Measurements from ENCODE around the gene ANKRD33B. TPM values are rescaled to one million over a fixed set of nuclear protein-coding genes. Genes with fewer than 3 reads are reported as not detected.

ANKRD33B gene
- total and polyA plus RNA-seq, 9 of the 15 experiments (the other 6 are each of a cell fraction or from before 2014, with no cell fraction given), result 0.10 to 1.7 (median 0.40) TPM

DNA sequence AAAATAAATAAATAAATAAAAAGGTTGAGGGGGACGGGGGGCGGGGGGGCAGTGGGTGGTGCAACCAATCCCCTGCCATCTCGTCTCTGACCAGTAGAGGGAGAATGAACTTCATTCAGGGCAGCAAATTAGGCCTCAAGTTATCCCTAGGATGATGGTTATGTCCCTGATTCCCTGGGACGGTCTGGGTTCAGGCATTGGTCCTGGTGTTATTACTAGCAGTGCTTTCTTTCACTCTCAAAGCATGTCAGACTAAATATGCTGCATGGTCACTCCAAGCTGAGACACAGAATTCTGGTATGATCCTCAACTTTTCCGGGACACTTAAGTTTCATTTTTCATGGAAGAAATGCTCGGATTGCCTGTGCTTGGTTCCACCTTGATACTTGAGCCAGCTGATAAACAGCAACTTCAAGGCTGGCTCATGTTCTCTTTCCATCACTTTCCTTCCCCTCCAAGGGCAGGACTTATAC is 137.7 kb downstream of the ANKRD33B start (continued):
- TF ChIP-seq, protein P1, sequence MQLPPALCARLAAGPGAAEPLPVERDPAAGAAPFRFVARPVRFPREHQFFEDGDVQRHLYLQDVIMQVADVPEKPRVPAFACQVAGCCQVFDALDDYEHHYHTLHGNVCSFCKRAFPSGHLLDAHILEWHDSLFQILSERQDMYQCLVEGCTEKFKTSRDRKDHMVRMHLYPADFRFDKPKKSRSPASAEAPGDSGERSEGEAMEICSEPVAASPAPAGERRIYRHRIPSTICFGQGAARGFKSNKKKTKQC (CRISPR knock-in tag; IDR thresholded peaks at IDR 0.05), result no peak
- TF ChIP-seq JUND (IDR thresholded peaks at IDR 0.05; ENCODE audit: borderline replicate concordance, low read depth, low read length) (0 out of 2 replicates have a peak, but pooled peaks have one; percentile 21), JUND (tag; IDR thresholded peaks at IDR 0.05; ENCODE audit: borderline replicate concordance, low read depth, low read length) (no peak), MEIS2 (IDR thresholded peaks at IDR 0.05; ENCODE audit: partially characterized antibody) (no peak)
- TF ChIP-seq, protein P2, sequence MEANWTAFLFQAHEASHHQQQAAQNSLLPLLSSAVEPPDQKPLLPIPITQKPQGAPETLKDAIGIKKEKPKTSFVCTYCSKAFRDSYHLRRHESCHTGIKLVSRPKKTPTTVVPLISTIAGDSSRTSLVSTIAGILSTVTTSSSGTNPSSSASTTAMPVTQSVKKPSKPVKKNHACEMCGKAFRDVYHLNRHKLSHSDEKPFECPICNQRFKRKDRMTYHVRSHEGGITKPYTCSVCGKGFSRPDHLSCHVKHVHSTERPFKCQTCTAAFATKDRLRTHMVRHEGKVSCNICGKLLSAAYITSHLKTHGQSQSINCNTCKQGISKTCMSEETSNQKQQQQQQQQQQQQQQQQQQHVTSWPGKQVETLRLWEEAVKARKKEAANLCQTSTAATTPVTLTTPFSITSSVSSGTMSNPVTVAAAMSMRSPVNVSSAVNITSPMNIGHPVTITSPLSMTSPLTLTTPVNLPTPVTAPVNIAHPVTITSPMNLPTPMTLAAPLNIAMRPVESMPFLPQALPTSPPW (CRISPR knock-in tag; IDR thresholded peaks at IDR 0.05), result peak; percentile 98
- TF ChIP-seq, protein P3, sequence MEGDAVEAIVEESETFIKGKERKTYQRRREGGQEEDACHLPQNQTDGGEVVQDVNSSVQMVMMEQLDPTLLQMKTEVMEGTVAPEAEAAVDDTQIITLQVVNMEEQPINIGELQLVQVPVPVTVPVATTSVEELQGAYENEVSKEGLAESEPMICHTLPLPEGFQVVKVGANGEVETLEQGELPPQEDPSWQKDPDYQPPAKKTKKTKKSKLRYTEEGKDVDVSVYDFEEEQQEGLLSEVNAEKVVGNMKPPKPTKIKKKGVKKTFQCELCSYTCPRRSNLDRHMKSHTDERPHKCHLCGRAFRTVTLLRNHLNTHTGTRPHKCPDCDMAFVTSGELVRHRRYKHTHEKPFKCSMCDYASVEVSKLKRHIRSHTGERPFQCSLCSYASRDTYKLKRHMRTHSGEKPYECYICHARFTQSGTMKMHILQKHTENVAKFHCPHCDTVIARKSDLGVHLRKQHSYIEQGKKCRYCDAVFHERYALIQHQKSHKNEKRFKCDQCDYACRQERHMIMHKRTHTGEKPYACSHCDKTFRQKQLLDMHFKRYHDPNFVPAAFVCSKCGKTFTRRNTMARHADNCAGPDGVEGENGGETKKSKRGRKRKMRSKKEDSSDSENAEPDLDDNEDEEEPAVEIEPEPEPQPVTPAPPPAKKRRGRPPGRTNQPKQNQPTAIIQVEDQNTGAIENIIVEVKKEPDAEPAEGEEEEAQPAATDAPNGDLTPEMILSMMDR (IDR thresholded peaks at IDR 0.05 in 2 of 3, conservative IDR thresholded peaks at IDR 0.05 in 1 of 3; ENCODE audit: insufficient read depth in 2 of 3, low read depth in 1 of 3, low read length in 3 of 3), result peak; percentile 51 to 63 (median 54)

Data from K562 (cell line).